Ascending aorta (tissue), 2 donors: ENCODE results near the gene ECHDC3. TPM values are rescaled to one million over a fixed set of nuclear protein-coding genes. Genes with fewer than 3 reads are reported as not detected.

Experiments used
- DNase-seq, 2 donors: peaks; one replicate each; pipeline ENCODE4 v3.0.0-alpha.2; 2019; ENCODE audit warnings: low spot score in 2 of 2
- H3K27ac ChIP-seq, 2 donors: fragments of 200-600 bp; sonication (generic); one replicate each; pipeline ENCODE4 v1.5.1; 2016 to 2017; ENCODE audit warnings: mild to moderate bottlenecking in 1 of 2
- H3K27me3 ChIP-seq: fragments of 200-600 bp; sonication (generic); one replicate; pipeline ENCODE4 v1.5.1; 2017
- H3K36me3 ChIP-seq, 2 donors: fragments of 200-600 bp; sonication (generic); one replicate each; pipeline ENCODE4 v1.5.1; 2016
- H3K4me1 ChIP-seq, 2 donors: fragments of 200-600 bp; sonication (generic); one replicate each; pipeline ENCODE4 v1.5.1; 2016 to 2017; ENCODE audit warnings: mild to moderate bottlenecking in 1 of 2
- H3K4me3 ChIP-seq, 2 donors: fragments of 200-600 bp; sonication (generic); one replicate each; pipeline ENCODE4 v1.5.1; 2016 to 2017; ENCODE audit warnings: mild to moderate bottlenecking in 1 of 2
- H3K9me3 ChIP-seq, 2 donors: fragments of 200-600 bp; sonication (generic); one replicate each; pipeline ENCODE4 v1.5.1; 2016
- CTCF ChIP-seq, 3 experiments: fragments of 200-600 bp in 2 of 3; fragments of 450-650 bp in 1 of 3; sonication (generic) in 2 of 3; IDR thresholded peaks; one replicate each; pipeline ENCODE4 v1.5.1; 2016 to 2019; ENCODE audit warnings: antibody characterized with exemption in 3 of 3, mild to moderate bottlenecking in 1 of 3, moderate library complexity in 1 of 3
- intact Hi-C: fragments of 100-400 bp; cut with DNase I; formaldehyde crosslinking; loops from one replicate; pipeline ENCODE4 v1.15.1; 2023
- total RNA-seq: library from RNA; depleted of rRNA; stranded (reverse); fragments of >200 nt; gene quantifications from one replicate; pipeline ENCODE4 v1.1.0, GENCODE V29; 2016

The ECHDC3 gene
- total RNA-seq, 1 donor from 2014 or later: 12.2 TPM

DNA sequence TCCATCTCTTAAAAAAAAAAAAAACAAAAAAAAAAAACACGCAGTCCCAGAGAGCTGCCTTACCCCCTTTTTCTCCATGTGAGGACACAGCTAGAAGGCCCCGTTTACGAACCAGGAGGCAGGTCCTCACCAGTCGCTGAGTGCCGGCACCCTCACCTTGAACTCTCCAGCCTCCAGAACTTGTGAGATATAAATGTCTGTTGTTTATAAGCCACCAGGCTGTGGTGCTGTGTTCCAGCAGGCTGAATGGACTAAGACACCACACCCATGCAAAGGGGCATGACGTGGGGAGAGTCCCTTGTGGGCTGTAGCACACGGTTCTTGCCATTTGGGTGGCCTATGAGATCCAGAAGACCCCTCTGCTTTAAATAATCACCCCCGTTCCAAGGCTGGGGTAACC is 17.2 kb downstream of the ECHDC3 start:
- peaks cover 3 to 6% of the 10 kb centered on the region in 2 donors for H3K36me3 ChIP-seq
- TF ChIP-seq CTCF (IDR thresholded peaks at IDR 0.05): no peak
- no peak overlapping the region for H3K27ac ChIP-seq

GRCh38 chr10:11760151-11760550 is 18.0 kb downstream of the ECHDC3 start:
- DNase-seq: no peak
- Histone ChIP-seq H3K4me1 (peaks cover 8% of the 10 kb centered on the region in 2 donors), H3K9me3 (no peaks in the 10 kb centered on the region), H3K27me3 (no peaks in the 10 kb centered on the region), H3K27ac (no peak overlapping the region), H3K4me3 (no peak overlapping the region), H3K36me3 (peaks cover 3 to 6% of the 10 kb centered on the region in 2 donors)
- intact Hi-C loops: no loop called here
- TF ChIP-seq CTCF (IDR thresholded peaks at IDR 0.05): no peak

More for the DNA sequence above, 17.2 kb downstream of the ECHDC3 start:
- intact Hi-C loops: no loop called here
- H3K4me3 ChIP-seq: no peak overlapping the region
- no peaks in the 10 kb centered on the region for H3K9me3 ChIP-seq
- H3K4me1 ChIP-seq: peaks cover 8% of the 10 kb centered on the region in 2 donors
- DNase-seq: no peak
- H3K27me3 ChIP-seq: no peaks in the 10 kb centered on the region

DNA sequence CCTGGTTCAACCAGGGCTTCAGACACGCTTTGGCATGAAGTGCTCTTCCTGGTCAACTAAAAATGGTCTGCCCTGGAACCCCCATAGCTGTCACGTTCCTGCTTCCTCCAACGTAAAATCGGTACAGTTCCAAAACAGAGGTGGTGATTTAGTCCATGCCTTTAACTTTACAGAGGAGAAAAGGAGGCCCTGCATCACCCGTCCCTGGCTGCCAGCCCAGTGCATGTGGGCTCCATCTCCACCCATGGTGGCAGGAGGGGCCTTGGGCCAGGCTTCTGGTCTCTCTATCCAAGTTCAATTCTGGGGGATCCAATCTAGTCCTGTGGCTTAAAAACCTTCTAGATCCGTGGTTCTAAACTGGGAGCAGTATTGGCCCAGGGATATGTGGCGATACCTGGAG is 18.7 kb downstream of the ECHDC3 start:
- DNase-seq: no peak
- Histone ChIP-seq H3K27ac (no peak overlapping the region), H3K4me3 (no peak overlapping the region), H3K36me3 (peaks cover 3 to 6% of the 10 kb centered on the region in 2 donors), H3K4me1 (peaks cover 8% of the 10 kb centered on the region in 2 donors), H3K9me3 (no peaks in the 10 kb centered on the region), H3K27me3 (no peaks in the 10 kb centered on the region)
- intact Hi-C loops: no loop called here
- no peak for TF ChIP-seq CTCF (IDR thresholded peaks at IDR 0.05)

- Histone ChIP-seq H3K4me3 (no peak overlapping the region), H3K4me1 (peaks cover 8% of the 10 kb centered on the region in 2 donors), H3K9me3 (no peaks in the 10 kb centered on the region), H3K27me3 (no peaks in the 10 kb centered on the region), H3K27ac (no peak overlapping the region), H3K36me3 (peaks cover 3 to 6% of the 10 kb centered on the region in 2 donors)
- no peak for DNase-seq
- no peak for TF ChIP-seq CTCF (IDR thresholded peaks at IDR 0.05)
- intact Hi-C loops: no loop called here
Observed at GRCh38 chr10:11761431-11761830, 19.2 kb downstream of the ECHDC3 start.

DNA sequence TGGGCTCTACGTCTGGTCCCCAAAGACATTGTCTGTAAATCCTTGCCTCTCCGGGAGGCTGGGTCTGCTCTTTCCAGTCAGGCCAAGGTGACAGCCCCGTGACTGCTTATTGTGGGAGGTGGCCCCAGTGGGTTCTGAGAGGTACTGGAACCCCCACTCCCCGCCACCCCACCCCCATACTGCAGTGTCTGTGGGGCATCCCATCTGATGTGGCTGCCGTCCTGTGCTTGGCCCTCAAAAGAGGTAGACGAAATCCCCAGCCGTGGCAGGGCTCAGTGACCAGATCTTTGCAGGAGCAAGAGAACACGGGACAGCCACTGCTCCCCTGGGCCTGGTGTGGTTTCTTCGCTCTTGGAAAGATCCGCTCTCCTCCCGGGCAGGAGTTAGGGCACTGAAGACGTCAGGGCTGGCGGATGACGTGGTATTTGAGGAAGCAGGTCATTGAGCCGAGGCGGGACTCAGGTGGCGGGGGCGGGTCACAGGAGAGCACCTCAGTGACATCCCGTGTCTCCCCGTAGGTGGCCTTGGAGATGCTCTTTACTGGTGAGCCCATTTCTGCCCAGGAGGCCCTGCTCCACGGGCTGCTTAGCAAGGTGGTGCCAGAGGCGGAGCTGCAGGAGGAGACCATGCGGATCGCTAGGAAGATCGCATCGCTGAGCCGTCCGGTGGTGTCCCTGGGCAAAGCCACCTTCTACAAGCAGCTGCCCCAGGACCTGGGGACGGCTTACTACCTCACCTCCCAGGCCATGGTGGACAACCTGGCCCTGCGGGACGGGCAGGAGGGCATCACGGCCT is 20.7 kb downstream of the ECHDC3 start:
- TF ChIP-seq CTCF (IDR thresholded peaks at IDR 0.05): no peak
- peaks cover 4 to 5% of the 10 kb centered on the region in 2 donors for H3K4me1 ChIP-seq
- no peak overlapping the region for H3K4me3 ChIP-seq
- no peak overlapping the region for H3K27ac ChIP-seq
- H3K9me3 ChIP-seq: no peaks in the 10 kb centered on the region
- H3K27me3 ChIP-seq: no peaks in the 10 kb centered on the region
- no peak for DNase-seq
- intact Hi-C loops: no loop called here
- peaks cover 3 to 6% of the 10 kb centered on the region in 2 donors for H3K36me3 ChIP-seq
